Dermis microvascular lymphatic vessel endothelial cell (primary cell): ENCODE measurements around the gene TRDN. TPM values are rescaled to one million over a fixed set of nuclear protein-coding genes. Genes with fewer than 3 reads are reported as not detected.
"Not testable (repeated sequence)": the region's sequence is repeated elsewhere in the genome, so short reads cannot be mapped to it uniquely, and the experiment has no call there.

Source experiments
- DNase-seq, 2 donors: peaks; one replicate each; pipeline versions ENCODE4 v3.0.0 to v3.0.0-alpha.2; 2010; ENCODE audit warnings: low read depth in 2 of 2
- total RNA-seq: library from RNA; depleted of rRNA; stranded (reverse); fragments of >200 nt; gene quantifications from 2 replicates; pipeline ENCODE4 v1.2.1, GENCODE V29; 2014

The TRDN gene
- total RNA-seq, 1 donor from 2014 or later, result not detected

GRCh38 chr6:123635144-123635543 lies 1.6 kb downstream of the TRDN start:
- no peak for DNase-seq

- DNase-seq, result no peak
These were observed 4.1 kb downstream of the TRDN start for GRCh38 chr6:123632641-123633040.

GRCh38 chr6:123629258-123629941 lies 7.3 kb downstream of the TRDN start:
- DNase-seq, result no peak

- no peak for DNase-seq
These were observed 11.1 kb downstream of the TRDN start for GRCh38 chr6:123625696-123626095.

GRCh38 chr6:123622780-123623179 lies 14.0 kb downstream of the TRDN start:
- no peak for DNase-seq

GRCh38 chr6:123619156-123619555 lies 17.6 kb downstream of the TRDN start:
- DNase-seq, result no peak

- DNase-seq, result no peak
These were observed 19.8 kb downstream of the TRDN start for GRCh38 chr6:123616942-123617341.

GRCh38 chr6:123616016-123616415 lies 20.7 kb downstream of the TRDN start:
- DNase-seq, result no peak

- no peak for DNase-seq
These were observed 26.0 kb downstream of the TRDN start for GRCh38 chr6:123610779-123611178.

GRCh38 chr6:123604067-123604466 lies 32.7 kb downstream of the TRDN start:
- no peak for DNase-seq

- DNase-seq, result no peak
These were observed 38.7 kb downstream of the TRDN start for GRCh38 chr6:123598011-123598410.

GRCh38 chr6:123594776-123595175 lies 42.0 kb downstream of the TRDN start:
- DNase-seq, result no peak

- DNase-seq, result no peak
These were observed 44.3 kb downstream of the TRDN start for GRCh38 chr6:123592426-123592825.

- no peak for DNase-seq
These were observed 46.8 kb downstream of the TRDN start for GRCh38 chr6:123589973-123590372.

GRCh38 chr6:123589317-123589716 lies 47.4 kb downstream of the TRDN start:
- DNase-seq, result no peak

GRCh38 chr6:123588546-123588895 lies 48.2 kb downstream of the TRDN start:
- DNase-seq, result no peak

- no peak for DNase-seq
These were observed 48.8 kb downstream of the TRDN start for GRCh38 chr6:123587838-123588545.

GRCh38 chr6:123587407-123587806 lies 49.3 kb downstream of the TRDN start:
- DNase-seq, result not testable (repeated sequence)

GRCh38 chr6:123580331-123580730 lies 56.4 kb downstream of the TRDN start:
- no peak for DNase-seq

- no peak for DNase-seq
These were observed 61.6 kb downstream of the TRDN start for GRCh38 chr6:123575188-123575587.

- no peak for DNase-seq
These were observed 65.7 kb downstream of the TRDN start for GRCh38 chr6:123570813-123571684.

- no peak for DNase-seq
These were observed 67.2 kb downstream of the TRDN start for GRCh38 chr6:123569575-123569974.
